Neural cell (in vitro differentiated cells): Measurements from ENCODE around the gene BTBD9. TPM values are rescaled to one million over a fixed set of nuclear protein-coding genes. Genes with fewer than 3 reads are reported as not detected.

Experiments
- H2AFZ ChIP-seq: fragments of 200-600, 300-800 bp; sonication (generic), shearing (Covaris generic); 2 replicates; pipeline ENCODE4 v1.6.0; 2014; ENCODE audit warnings: low read depth, mild to moderate bottlenecking, antibody characterized with exemption, low read length, moderate library complexity
- H3F3A ChIP-seq: fragments of 200-600 bp; shearing (Covaris generic); 2 replicates; pipeline ENCODE4 v1.6.1; 2016; ENCODE audit warnings: mild to moderate bottlenecking, moderate library complexity, mixed read lengths, antibody characterized with exemption, low read length; ENCODE audit not compliant: insufficient read depth, poor library complexity, severe bottlenecking
- H3K27ac ChIP-seq: fragments of 200-600, 300-800 bp; sonication (generic), shearing (Covaris generic); 2 replicates; pipeline ENCODE4 v1.5.1; 2014; ENCODE audit warnings: mild to moderate bottlenecking, low read length, moderate library complexity
- H3K27me3 ChIP-seq: fragments of 300-800, 200-600 bp; sonication (generic), shearing (Covaris generic); 2 replicates; pipeline ENCODE4 v1.6.0; 2014; ENCODE audit warnings: mild to moderate bottlenecking, low read depth, low read length, moderate library complexity; ENCODE audit not compliant: insufficient read depth
- H3K36me3 ChIP-seq: fragments of 300-800, 200-600 bp; sonication (generic), shearing (Covaris generic); 2 replicates; pipeline ENCODE4 v1.5.1; 2014; ENCODE audit warnings: mild to moderate bottlenecking, antibody characterized with exemption, low read length, moderate library complexity; ENCODE audit not compliant: insufficient read depth
- H3K4me2 ChIP-seq: fragments of 300-800, 200-600 bp; sonication (generic), shearing (Covaris generic); 2 replicates; pipeline ENCODE4 v1.6.0; 2014; ENCODE audit warnings: mild to moderate bottlenecking, low read length
- H3K4me3 ChIP-seq: fragments of 300-800, 200-600 bp; sonication (generic), shearing (Covaris generic); 2 replicates; pipeline ENCODE4 v1.5.1; 2014; ENCODE audit warnings: mild to moderate bottlenecking, low read length, moderate library complexity
- H3K79me2 ChIP-seq: fragments of 200-600 bp; shearing (Covaris generic); replicated peaks from 2 replicates; pipeline ENCODE4 v1.6.0; 2014; ENCODE audit warnings: mild to moderate bottlenecking, low read length, moderate library complexity; ENCODE audit not compliant: insufficient read depth
- H3K9ac ChIP-seq: fragments of 300-800, 200-600 bp; sonication (generic), shearing (Covaris generic); 2 replicates; pipeline ENCODE4 v1.6.1; 2016; ENCODE audit warnings: mild to moderate bottlenecking, low read length, mixed read lengths
- H3K9me2 ChIP-seq: fragments of 200-600 bp; shearing (Covaris generic); 2 replicates; pipeline ENCODE4 v1.6.1; 2016; ENCODE audit warnings: mild to moderate bottlenecking, low read length, mixed read lengths; ENCODE audit not compliant: insufficient read depth
- H3K9me3 ChIP-seq: fragments of 200-600, 300-800 bp; sonication (generic), shearing (Covaris generic); 2 replicates; pipeline ENCODE4 v1.6.1; 2016; ENCODE audit warnings: mild to moderate bottlenecking, mixed run types, low read length, moderate library complexity, mixed read lengths
- H4K20me1 ChIP-seq: fragments of 200-600 bp; shearing (Covaris generic); 2 replicates; pipeline ENCODE4 v1.6.1; 2016; ENCODE audit warnings: mild to moderate bottlenecking, mixed run types; ENCODE audit not compliant: insufficient read depth
- EP300 ChIP-seq: fragments of 450-650 bp; conservative IDR thresholded peaks from 2 replicates; pipeline ENCODE4 v1.6.1; 2014; ENCODE audit warnings: antibody characterized with exemption, mild to moderate bottlenecking, moderate library complexity; ENCODE audit not compliant: poor library complexity, severe bottlenecking
- EZH2 ChIP-seq: fragments of 200-600, 300-800 bp; shearing (Covaris generic), sonication (generic); IDR thresholded peaks from 2 replicates; pipeline ENCODE4 v1.6.1; 2014; ENCODE audit warnings: antibody characterized with exemption, low read length, borderline replicate concordance, mild to moderate bottlenecking; ENCODE audit not compliant: insufficient read depth, poor library complexity, severe bottlenecking
- MXI1 ChIP-seq: fragments of 450-650 bp; conservative IDR thresholded peaks from 2 replicates; pipeline ENCODE4 v1.6.1; 2014; ENCODE audit warnings: antibody characterized with exemption, mild to moderate bottlenecking; ENCODE audit not compliant: poor library complexity, severe bottlenecking
- POLR2AphosphoS5 ChIP-seq: IDR thresholded peaks from 2 replicates; pipeline ENCODE4 v1.6.1; 2012
- RAD21 ChIP-seq: fragments of 450-650 bp; conservative IDR thresholded peaks from 2 replicates; pipeline ENCODE4 v1.6.1; 2014; ENCODE audit warnings: antibody characterized with exemption, mild to moderate bottlenecking, moderate library complexity
- SMC3 ChIP-seq: fragments of 450-650 bp; conservative IDR thresholded peaks from 2 replicates; pipeline ENCODE4 v1.6.1; 2014; ENCODE audit warnings: antibody characterized with exemption, mild to moderate bottlenecking, moderate library complexity; ENCODE audit not compliant: poor library complexity
- TAF1 ChIP-seq: IDR thresholded peaks from 2 replicates; pipeline ENCODE4 v1.6.1; 2012; ENCODE audit warnings: low read depth
- polyA plus RNA-seq: library from polyadenylated mRNA; depleted of rRNA; stranded (reverse); fragments of >200 nt; gene quantifications from 2 replicates; pipeline ENCODE4 v1.2.3, GENCODE V29; 2014
- TF ChIP-seq, protein P1 (sequence below): IDR thresholded peaks from 2 replicates; pipeline ENCODE4 v1.6.1; 2012; ENCODE audit warnings: borderline replicate concordance
- TF ChIP-seq, protein P2 (sequence below): fragments of 450-650 bp; IDR thresholded peaks from 2 replicates; pipeline ENCODE4 v1.5.1; 2014; ENCODE audit warnings: antibody characterized with exemption, mild to moderate bottlenecking, moderate library complexity; ENCODE audit not compliant: poor library complexity, severe bottlenecking

BTBD9 gene
- polyA plus RNA-seq, 1 donor from 2014 or later = 6.2 TPM

DNA sequence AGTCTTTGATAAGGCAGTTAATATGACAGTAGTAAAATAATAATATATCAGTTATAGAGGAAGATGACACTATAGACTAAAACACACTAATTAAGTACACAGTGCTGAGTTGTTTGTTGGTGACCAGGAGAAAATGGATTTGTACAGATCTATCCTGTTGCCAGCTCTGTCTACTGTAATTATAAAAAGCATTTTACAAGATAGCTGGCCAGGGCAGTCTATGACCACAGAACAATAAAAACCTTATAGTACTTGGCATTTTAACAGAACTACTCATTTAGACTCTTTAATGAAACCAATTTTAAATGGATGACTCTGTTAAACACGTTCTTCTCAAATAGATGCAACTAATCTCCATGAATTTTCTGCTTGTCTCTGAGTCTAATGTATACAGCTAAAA lies 367.5 kb downstream of the BTBD9 start:
- Histone ChIP-seq H3K4me3 (no peak overlapping the region), H3K27me3 (no peaks in the 10 kb centered on the region), H3F3A (no peaks in the 10 kb centered on the region), H3K9me3 (no peaks in the 10 kb centered on the region), H3K27ac (no peak overlapping the region), H3K4me2 (no peak overlapping the region), H2AFZ (no peak overlapping the region), H3K9ac (no peak overlapping the region), H3K36me3 (no peaks in the 10 kb centered on the region), H3K79me2 (no peaks in the 10 kb centered on the region), H3K9me2 (no peaks in the 10 kb centered on the region), H4K20me1 (no peaks in the 10 kb centered on the region)
- TF ChIP-seq EZH2 (no peak), RAD21 (no peak), EP300 (no peak), POLR2AphosphoS5 (no peak), TAF1 (no peak), MXI1 (no peak), SMC3 (no peak)
- TF ChIP-seq, protein P1, sequence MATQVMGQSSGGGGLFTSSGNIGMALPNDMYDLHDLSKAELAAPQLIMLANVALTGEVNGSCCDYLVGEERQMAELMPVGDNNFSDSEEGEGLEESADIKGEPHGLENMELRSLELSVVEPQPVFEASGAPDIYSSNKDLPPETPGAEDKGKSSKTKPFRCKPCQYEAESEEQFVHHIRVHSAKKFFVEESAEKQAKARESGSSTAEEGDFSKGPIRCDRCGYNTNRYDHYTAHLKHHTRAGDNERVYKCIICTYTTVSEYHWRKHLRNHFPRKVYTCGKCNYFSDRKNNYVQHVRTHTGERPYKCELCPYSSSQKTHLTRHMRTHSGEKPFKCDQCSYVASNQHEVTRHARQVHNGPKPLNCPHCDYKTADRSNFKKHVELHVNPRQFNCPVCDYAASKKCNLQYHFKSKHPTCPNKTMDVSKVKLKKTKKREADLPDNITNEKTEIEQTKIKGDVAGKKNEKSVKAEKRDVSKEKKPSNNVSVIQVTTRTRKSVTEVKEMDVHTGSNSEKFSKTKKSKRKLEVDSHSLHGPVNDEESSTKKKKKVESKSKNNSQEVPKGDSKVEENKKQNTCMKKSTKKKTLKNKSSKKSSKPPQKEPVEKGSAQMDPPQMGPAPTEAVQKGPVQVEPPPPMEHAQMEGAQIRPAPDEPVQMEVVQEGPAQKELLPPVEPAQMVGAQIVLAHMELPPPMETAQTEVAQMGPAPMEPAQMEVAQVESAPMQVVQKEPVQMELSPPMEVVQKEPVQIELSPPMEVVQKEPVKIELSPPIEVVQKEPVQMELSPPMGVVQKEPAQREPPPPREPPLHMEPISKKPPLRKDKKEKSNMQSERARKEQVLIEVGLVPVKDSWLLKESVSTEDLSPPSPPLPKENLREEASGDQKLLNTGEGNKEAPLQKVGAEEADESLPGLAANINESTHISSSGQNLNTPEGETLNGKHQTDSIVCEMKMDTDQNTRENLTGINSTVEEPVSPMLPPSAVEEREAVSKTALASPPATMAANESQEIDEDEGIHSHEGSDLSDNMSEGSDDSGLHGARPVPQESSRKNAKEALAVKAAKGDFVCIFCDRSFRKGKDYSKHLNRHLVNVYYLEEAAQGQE = no peak
- TF ChIP-seq, protein P2, sequence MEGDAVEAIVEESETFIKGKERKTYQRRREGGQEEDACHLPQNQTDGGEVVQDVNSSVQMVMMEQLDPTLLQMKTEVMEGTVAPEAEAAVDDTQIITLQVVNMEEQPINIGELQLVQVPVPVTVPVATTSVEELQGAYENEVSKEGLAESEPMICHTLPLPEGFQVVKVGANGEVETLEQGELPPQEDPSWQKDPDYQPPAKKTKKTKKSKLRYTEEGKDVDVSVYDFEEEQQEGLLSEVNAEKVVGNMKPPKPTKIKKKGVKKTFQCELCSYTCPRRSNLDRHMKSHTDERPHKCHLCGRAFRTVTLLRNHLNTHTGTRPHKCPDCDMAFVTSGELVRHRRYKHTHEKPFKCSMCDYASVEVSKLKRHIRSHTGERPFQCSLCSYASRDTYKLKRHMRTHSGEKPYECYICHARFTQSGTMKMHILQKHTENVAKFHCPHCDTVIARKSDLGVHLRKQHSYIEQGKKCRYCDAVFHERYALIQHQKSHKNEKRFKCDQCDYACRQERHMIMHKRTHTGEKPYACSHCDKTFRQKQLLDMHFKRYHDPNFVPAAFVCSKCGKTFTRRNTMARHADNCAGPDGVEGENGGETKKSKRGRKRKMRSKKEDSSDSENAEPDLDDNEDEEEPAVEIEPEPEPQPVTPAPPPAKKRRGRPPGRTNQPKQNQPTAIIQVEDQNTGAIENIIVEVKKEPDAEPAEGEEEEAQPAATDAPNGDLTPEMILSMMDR = no peak

DNA sequence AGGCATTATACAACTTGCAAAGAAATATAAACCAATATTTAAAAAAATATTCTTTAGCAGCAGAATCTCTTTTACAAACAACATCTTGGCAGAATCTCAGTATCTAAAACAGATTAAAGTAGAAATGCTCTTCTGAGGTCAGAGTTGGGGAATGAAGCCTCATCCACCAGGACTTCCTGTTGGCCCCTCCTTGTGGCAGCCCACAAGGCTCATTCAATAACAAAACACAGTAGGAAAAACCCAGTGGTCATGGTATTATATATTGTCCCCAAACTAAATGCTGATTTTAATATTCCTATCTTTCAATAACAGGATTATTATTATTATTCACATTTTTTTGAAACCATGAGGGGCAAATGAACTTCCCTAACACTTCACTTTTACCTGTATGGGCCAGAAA lies 368.6 kb downstream of the BTBD9 start:
- Histone ChIP-seq H4K20me1 (no peaks in the 10 kb centered on the region), H3K36me3 (no peaks in the 10 kb centered on the region), H3K27ac (no peak overlapping the region), H3K9ac (no peak overlapping the region), H2AFZ (no peak overlapping the region), H3K9me3 (no peaks in the 10 kb centered on the region), H3K4me2 (no peak overlapping the region), H3F3A (no peaks in the 10 kb centered on the region), H3K9me2 (no peaks in the 10 kb centered on the region), H3K4me3 (no peak overlapping the region), H3K27me3 (no peaks in the 10 kb centered on the region), H3K79me2 (no peaks in the 10 kb centered on the region)
- TF ChIP-seq EP300 = no peak
- TF ChIP-seq SMC3 = no peak
- TF ChIP-seq, protein P2 = no peak
- TF ChIP-seq POLR2AphosphoS5 = no peak
- TF ChIP-seq, protein P1 = no peak
- TF ChIP-seq TAF1 = no peak
- TF ChIP-seq RAD21 = no peak
- no peak for TF ChIP-seq EZH2
- TF ChIP-seq MXI1 = no peak
